Sigmoid colon (tissue), 4 donors: ENCODE measurements around the gene MKNK2.

ENCODE experiments used
- CTCF ChIP-seq, 4 experiments: fragments of 450-650 bp in 3 of 4; fragments of 200-600 bp in 1 of 4; IDR thresholded peaks; one replicate each; pipeline ENCODE4 v1.5.1; 2016 to 2019; ENCODE audit warnings: antibody characterized with exemption in 4 of 4, mild to moderate bottlenecking in 3 of 4, moderate library complexity in 2 of 4
- POLR2AphosphoS5 ChIP-seq, 4 donors: sonication (generic); formaldehyde crosslinking; IDR thresholded peaks; one replicate each; pipeline ENCODE4 v1.6.1; 2017; ENCODE audit warnings: antibody characterized with exemption in 4 of 4

- no peak for TF ChIP-seq POLR2AphosphoS5 (IDR thresholded peaks at IDR 0.05)
- no peak for TF ChIP-seq CTCF (IDR thresholded peaks at IDR 0.05)
Measured at GRCh38 chr19:2036424-2036823, 14.6 kb downstream of the MKNK2 start.
